SH-SY5Y (cell line): ENCODE data around the gene CTIF.

Experiments
- GATA2 ChIP-seq: IDR thresholded peaks from 2 replicates; pipeline ENCODE4 v1.6.1; 2011; ENCODE audit warnings: mild to moderate bottlenecking, low read depth, low read length
- GATA3 ChIP-seq: IDR thresholded peaks from 2 replicates; pipeline ENCODE4 v1.6.1; 2011; ENCODE audit warnings: low read depth, mild to moderate bottlenecking, low read length, moderate library complexity

GRCh38 chr18:48779462-48779861 lies 240.6 kb downstream of the CTIF start:
- no peak for TF ChIP-seq GATA2
- no peak for TF ChIP-seq GATA3
